Activated T-helper 1 cell treated with anti-CD3 and anti-CD28 coated beads, Interleukin-2, amount 50 U/mL, for 16 hours (primary cell): ENCODE measurements around the gene UPK1B.

Experiments
- DNase-seq, 2 donors: peaks; one replicate each; pipeline ENCODE4 v3.0.0-alpha.2; 2020; ENCODE audit warnings: low read depth in 1 of 2, low spot score in 1 of 2

Gene UPK1B

GRCh38 chr3:119245778-119246177, 72.4 kb downstream of the UPK1B start:
- DNase-seq = no peak
